HG03095 (cell line): ENCODE results near the gene GRID2IP.
"Not testable (repeated sequence)": the region's sequence is repeated elsewhere in the genome, so short reads cannot be mapped to it uniquely, and the experiment has no call there.

Experiments
- ATAC-seq: cut with Tn5 transposase; IDR thresholded peaks from one replicate; pipeline ENCODE4 v1.9.1; 2021; ENCODE audit warnings: moderate library complexity; ENCODE audit not compliant: unreplicated experiment

GRID2IP gene

GRCh38 chr7:6495597-6496262, 55.5 kb downstream of the GRID2IP start:
- no peak for ATAC-seq

- ATAC-seq, result no peak
Measured at GRCh38 chr7:6494365-6494764, 56.9 kb downstream of the GRID2IP start.

GRCh38 chr7:6491194-6491593, 60.1 kb downstream of the GRID2IP start:
- no peak for ATAC-seq

GRCh38 chr7:6489612-6490011, 61.6 kb downstream of the GRID2IP start:
- ATAC-seq, result no peak

GRCh38 chr7:6487184-6487545, 64.1 kb downstream of the GRID2IP start:
- ATAC-seq, result no peak

GRCh38 chr7:6486438-6487183, 64.7 kb downstream of the GRID2IP start:
- ATAC-seq, result no peak

- no peak for ATAC-seq
Measured at GRCh38 chr7:6482743-6483119, 68.5 kb downstream of the GRID2IP start.

- ATAC-seq, result no peak
Measured at GRCh38 chr7:6482307-6482706, 69.0 kb downstream of the GRID2IP start.

GRCh38 chr7:6481445-6481844, 69.8 kb downstream of the GRID2IP start:
- ATAC-seq, result no peak

GRCh38 chr7:6480323-6480660, 71.0 kb downstream of the GRID2IP start:
- ATAC-seq, result no peak

GRCh38 chr7:6479067-6479466, 72.2 kb downstream of the GRID2IP start:
- no peak for ATAC-seq

- no peak for ATAC-seq
Measured at GRCh38 chr7:6478186-6478585, 73.1 kb downstream of the GRID2IP start.

- no peak for ATAC-seq
Measured at GRCh38 chr7:6477318-6477660, 74.0 kb downstream of the GRID2IP start.

- no peak for ATAC-seq
Measured at GRCh38 chr7:6476596-6477317, 74.5 kb downstream of the GRID2IP start.

- ATAC-seq, result no peak
Measured at GRCh38 chr7:6475433-6476186, 75.7 kb downstream of the GRID2IP start.

- no peak for ATAC-seq
Measured at GRCh38 chr7:6465862-6466261, 85.4 kb downstream of the GRID2IP start.

- ATAC-seq, result not testable (repeated sequence)
Measured at GRCh38 chr7:6463609-6464008, 87.7 kb downstream of the GRID2IP start.

GRCh38 chr7:6461946-6462550, 89.2 kb downstream of the GRID2IP start:
- ATAC-seq, result no peak

- no peak for ATAC-seq
Measured at GRCh38 chr7:6460990-6461584, 90.2 kb downstream of the GRID2IP start.

- no peak for ATAC-seq
Measured at GRCh38 chr7:6460303-6460702, 91.0 kb downstream of the GRID2IP start.

- not testable (repeated sequence) for ATAC-seq
Measured at GRCh38 chr7:6458676-6459075, 92.6 kb downstream of the GRID2IP start.
